CD4-positive, alpha-beta T cell treated with Interleukin-17A for 4 hours (primary cell): ENCODE results near the gene TMEM135.
"Not testable (repeated sequence)": the region's sequence is repeated elsewhere in the genome, so short reads cannot be mapped to it uniquely, and the experiment has no call there.

Source experiments
- DNase-seq: peaks from one replicate; pipeline ENCODE4 v3.0.0-alpha.2; 2020; ENCODE audit warnings: mixed read lengths

TMEM135 gene

GRCh38 chr11:87081358-87081757 lies 43.6 kb downstream of the TMEM135 start:
- no peak for DNase-seq

DNA sequence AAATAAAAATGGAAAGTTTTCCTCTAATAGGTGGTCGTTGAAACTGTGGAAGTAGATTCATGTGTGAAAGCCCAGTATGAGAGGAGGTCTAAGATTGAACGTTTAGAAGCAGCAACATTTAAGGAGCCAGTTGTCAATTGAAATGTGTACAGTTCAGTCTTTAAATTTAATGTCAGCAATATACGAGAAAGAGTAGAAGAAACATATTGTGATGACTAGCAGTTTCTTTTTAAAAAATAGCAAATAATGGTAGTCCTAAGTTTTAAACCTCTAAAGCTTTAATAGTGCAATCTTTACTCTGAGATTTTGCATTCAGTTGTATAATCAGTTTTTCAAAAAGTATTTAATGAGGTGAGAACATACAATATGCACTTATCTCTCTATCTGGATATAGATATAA lies 44.9 kb downstream of the TMEM135 start:
- DNase-seq = no peak

DNA sequence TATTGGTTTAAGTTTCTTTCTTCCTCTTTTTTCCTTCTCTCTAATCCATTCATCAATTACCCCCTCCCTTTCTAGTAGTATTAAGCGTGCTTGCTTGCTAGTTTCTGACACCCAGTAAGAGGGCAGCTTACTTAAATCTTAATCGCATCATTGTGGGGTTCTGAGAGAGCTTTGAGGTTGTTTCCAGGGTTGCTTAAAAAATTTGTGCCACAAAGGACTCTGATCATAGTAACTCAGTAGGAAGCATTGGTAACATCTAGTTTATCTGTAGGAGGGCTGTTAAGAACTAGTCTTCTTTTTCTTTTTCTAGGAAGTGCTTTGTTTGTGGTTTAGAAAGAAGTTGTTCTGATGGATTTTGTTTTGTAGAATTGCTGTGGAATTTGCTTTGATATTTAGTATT lies 45.3 kb downstream of the TMEM135 start:
- no peak for DNase-seq

DNA sequence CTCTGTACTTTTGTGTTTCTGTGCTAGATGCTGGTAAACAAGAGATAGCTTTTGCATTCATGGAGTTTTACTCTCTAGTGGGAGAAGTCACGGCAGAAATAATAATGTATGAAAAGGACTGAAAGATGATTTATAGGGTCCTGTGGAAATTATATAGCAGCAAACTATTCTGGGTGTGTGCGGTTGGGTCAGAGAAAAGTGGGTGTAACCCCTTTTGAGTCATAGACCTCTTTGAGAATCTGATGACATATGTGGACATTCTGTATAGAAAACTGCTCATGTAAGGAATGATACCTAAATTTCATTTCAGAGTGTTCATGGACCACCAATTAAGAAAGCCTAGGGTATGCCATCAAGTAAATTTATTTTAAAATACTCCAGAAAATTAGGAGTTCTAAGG lies 54.4 kb downstream of the TMEM135 start:
- no peak for DNase-seq

- no peak for DNase-seq
These were observed 54.8 kb downstream of the TMEM135 start for GRCh38 chr11:87092567-87092966.

GRCh38 chr11:87097582-87097981 lies 59.8 kb downstream of the TMEM135 start:
- DNase-seq = peak; percentile 28

- DNase-seq = no peak
These were observed 64.3 kb downstream of the TMEM135 start for GRCh38 chr11:87101956-87102580.

- not testable (repeated sequence) for DNase-seq
These were observed 68.1 kb downstream of the TMEM135 start for GRCh38 chr11:87105826-87106225.

GRCh38 chr11:87107379-87107778 lies 69.6 kb downstream of the TMEM135 start:
- DNase-seq = not testable (repeated sequence)

DNA sequence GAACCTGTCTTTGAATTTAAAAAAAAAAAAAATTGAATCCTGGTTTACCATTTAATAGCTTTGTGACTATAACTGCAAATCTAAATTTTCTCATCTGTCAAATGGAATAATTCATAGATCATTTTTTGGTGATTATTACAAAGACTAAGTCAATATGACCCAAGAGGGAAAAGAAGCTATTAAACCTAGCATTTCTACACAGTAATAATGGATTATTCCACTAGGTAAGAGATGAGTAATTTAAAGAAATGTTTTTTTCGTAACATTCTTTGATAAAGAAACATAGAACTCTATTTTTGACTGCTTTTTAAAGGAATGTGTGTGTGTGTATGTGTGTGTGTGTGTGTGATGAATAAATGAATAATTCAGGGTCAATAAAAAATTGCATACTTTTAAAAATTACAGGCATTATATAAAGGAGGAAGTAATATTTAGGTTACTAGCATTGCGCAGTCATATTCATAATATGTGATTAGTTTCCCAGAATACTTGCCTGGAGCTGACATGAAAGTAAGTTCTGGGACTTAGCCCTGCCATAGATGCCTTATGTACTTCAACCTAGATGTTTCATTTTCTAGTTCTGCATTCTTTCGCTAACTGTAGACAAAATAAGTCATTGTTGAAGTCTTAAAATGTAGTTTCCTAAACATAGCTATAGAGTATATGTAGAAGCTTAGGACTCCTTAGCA lies 72.9 kb downstream of the TMEM135 start:
- DNase-seq = no peak

- no peak for DNase-seq
These were observed 76.4 kb downstream of the TMEM135 start for GRCh38 chr11:87114093-87114492.

- DNase-seq = no peak
These were observed 78.5 kb downstream of the TMEM135 start for GRCh38 chr11:87116185-87116584.

GRCh38 chr11:87120937-87121336 lies 83.2 kb downstream of the TMEM135 start:
- DNase-seq = no peak

GRCh38 chr11:87122852-87123251 lies 85.1 kb downstream of the TMEM135 start:
- no peak for DNase-seq

DNA sequence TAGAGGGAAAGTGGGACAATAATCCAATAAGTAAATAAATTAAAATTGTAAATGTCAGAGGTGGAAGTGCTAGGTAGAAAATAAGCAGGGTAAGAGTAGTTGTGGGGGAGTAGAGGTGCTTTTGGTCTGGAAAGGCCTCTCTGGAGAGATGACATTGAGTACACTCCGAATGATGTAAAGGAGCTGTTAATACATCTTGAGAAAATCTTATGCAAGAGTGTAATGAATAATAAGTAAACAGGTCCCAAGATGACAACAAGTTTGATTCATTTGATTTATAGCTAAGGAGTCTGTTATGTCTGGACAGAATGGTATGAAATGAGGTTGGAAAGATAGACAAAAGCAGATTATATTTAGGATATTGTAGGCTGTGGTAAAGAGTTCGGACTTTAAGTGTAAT lies 87.5 kb downstream of the TMEM135 start:
- no peak for DNase-seq

DNA sequence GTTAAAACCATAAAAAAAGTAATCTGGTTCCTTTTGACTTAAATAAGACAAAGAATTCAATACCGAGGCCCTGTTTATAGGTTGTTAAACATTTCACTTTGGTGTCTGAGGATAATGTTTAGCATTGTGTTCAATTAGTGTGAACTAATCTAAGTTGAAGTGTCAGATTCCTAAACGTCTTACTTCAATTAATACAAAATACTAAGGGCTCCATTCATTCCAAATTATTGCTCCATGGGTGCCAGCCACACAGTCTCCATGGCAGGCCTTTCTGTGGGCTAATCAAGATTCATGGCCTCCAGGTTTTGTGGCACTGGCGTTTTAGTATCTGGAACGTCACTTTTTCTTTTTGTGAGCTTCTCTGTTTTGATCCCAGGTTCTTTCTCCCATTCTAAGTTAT lies 89.4 kb downstream of the TMEM135 start:
- DNase-seq = no peak

DNA sequence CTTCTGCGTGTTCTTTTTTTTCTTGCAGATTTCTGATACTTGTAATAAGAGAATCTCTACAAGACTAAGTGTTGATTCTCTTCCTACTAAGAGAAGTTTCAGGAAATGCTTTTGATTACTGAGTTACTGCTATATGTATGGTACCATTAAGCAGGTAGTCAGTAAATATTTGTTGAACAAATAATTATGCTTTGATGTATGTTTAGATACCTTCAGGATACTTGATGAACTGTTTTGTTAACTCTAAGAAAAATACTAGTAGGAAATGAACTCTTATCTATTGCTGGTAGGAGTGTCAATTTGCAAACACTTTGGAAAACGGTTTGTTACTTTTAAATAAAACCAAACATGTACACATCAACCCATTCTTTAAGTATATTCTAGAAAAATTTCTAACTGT lies 90.6 kb downstream of the TMEM135 start:
- DNase-seq = no peak

DNA sequence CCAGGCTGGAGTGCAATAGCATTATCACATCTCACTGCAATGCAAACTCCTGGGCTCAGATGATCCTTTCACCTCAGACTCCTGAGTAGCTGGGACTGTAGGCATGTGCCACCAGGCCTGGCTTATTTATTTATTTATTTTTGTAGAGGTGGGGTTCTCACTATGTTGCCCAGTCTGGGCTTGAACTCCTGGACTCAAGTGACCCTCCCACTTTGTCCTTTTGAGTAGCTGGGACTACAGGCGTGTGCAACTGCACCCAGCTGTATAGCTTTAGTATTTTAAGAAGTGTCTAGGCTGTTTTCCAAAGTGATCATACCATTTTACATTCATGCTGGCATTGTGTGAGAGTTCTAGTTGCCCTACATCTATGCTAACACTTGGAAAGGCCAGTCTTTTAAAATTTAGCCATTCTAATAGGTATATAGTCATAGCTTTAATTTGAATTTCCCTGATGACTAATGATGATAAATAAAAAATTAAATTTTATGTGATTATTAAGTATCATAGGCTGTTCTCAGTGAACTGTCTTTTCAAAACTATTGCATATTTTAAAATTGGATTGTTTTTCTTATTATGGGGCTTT lies 96.9 kb downstream of the TMEM135 start:
- DNase-seq = no peak

GRCh38 chr11:87136236-87136635 lies 98.5 kb downstream of the TMEM135 start:
- no peak for DNase-seq

DNA sequence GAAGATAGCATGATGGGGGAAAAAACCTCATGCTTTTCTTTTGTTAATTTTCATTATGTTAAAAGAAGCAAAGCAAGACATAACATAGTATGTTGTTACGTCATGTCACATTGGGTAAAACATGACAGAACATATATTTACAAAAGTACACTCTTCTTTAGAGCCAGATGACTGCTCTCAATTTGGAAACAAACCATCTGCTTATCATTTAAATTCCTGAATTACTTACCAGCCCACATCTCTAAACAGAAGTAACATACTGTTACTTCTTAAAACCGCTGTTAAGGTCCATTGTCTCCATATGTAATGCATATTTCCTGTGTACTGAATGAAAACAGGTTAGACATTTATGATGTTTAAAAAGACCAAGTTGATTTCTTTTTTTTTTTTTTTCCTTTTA lies 100.0 kb downstream of the TMEM135 start:
- DNase-seq = no peak

DNA sequence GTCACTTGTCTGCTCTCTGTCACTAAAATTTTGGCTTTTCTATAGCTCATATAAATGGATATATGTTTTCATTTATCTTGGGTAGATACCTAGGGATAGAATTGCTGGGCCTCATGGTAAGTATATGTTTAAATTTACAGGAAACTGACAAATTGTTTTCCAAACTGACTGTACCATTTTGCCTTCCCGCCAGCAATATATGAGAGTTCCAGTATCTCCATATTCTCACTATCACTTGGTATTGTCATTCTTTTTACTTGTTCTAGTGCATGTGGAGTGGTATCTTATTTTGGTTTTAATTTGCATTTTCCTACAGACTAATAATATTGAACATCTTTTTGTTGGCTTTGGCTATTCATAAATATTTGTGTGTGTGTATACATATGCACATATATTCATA lies 101.7 kb downstream of the TMEM135 start:
- DNase-seq = no peak

- no peak for DNase-seq
These were observed 103.6 kb downstream of the TMEM135 start for GRCh38 chr11:87141322-87141721.

DNA sequence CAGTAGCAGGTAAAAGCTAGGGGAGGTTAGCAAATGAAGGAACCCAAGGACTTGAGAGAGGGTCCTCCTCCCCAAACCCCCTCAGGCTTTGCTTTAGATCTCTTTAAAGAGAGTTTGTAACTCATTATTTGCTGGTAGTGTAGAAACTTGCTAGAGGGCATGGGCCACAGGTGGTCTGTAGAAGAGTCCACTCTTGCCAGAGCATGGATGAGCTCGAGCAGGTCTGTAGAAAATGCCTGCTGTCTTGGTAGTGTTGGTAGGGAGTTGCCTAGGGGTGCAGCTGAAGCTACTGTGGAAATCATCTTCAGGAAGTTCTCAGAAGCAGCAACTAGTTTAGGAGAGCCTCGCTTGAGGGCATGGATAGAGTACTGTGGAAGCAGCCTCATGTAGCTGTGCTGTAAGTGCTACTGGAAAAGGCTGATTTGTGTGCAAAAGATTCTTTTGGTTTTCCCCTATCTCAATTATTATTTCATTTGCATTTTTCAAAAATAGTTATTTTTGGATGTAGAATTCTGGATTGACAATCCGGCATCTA lies 104.3 kb downstream of the TMEM135 start:
- DNase-seq = no peak

DNA sequence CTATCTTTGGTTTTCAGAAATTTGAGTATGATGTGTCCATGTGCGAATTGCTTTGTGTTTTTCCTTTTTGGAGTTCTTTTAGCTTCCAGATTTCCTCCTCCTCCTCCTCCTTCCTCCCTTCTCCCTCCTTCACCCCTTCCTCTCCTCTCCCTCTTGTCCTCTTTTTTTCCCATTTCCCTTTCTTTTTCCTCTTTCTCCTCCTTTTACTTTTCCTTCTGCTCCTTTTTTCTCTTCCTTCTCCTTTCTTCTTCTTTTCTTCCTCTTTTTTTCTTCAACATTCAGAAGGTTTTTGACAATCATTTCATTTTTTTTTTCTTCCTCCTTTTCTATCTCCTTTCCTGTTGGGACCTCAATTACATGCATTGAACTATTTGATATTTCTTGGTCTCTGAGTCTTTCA lies 104.9 kb downstream of the TMEM135 start:
- no peak for DNase-seq
